ENCODE data around the gene TAS2R50. TPM values are rescaled to one million over a fixed set of nuclear protein-coding genes. Genes with fewer than 3 reads are reported as not detected.
"Not testable (repeated sequence)": the region's sequence is repeated elsewhere in the genome, so short reads cannot be mapped to it uniquely, and the experiment has no call there.

TAS2R50 gene, protein sequence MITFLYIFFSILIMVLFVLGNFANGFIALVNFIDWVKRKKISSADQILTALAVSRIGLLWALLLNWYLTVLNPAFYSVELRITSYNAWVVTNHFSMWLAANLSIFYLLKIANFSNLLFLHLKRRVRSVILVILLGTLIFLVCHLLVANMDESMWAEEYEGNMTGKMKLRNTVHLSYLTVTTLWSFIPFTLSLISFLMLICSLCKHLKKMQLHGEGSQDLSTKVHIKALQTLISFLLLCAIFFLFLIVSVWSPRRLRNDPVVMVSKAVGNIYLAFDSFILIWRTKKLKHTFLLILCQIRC
- 0.26 and 0.99 TPM in 2 replicates for total RNA-seq (2014; rRNA removed; shearing (Covaris generic))

GRCh38 chr12:10986812-10987211 is at the start of gene TAS2R50:
Gene TAS2R50, minus strand, starts transcription at chr12:10986912. Its CDS starts 52 bp downstream, at chr12:10986860.
- DNase-seq (ENCODE audit: low spot score) = no peak

GRCh38 chr12:11033959-11034358 is 47.2 kb upstream of the TAS2R50 start:
- DNase-seq (ENCODE audit: low spot score) = not testable (repeated sequence)

DNA sequence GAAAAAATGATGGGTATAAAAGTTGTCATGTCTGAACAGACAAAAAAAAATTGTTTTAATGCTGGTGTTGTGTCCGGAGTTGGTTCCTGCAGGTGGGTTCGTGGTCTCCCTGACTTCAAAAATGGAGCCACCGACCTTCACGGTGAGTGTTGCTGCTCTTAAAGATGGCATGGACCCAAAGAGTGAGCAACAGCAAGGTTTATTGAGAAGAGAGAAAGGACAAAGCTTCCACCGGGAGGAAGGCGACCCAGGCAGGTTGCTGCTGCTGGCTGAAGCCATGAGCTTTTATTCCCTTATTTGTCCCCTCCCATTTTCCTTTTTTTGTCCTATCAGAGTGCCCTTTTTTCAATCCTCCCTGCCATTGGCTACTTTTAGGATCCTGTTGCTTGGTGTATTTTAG is 44.6 kb upstream of the TAS2R50 start, which contains the start of gene TAS2R31:
Gene TAS2R31 (minus strand): TSS at position 101 of the 400 bp plus-strand sequence. CDS start 72 bp downstream, at position 29.
- no peak for DNase-seq (ENCODE audit: low spot score)

- peak; percentile 36 for DNase-seq (ENCODE audit: low spot score)
These were observed 39.4 kb upstream of the TAS2R50 start for GRCh38 chr12:11026118-11026517.

GRCh38 chr12:11023387-11023786 is 36.7 kb upstream of the TAS2R50 start:
- no peak for DNase-seq (ENCODE audit: low spot score)

DNA sequence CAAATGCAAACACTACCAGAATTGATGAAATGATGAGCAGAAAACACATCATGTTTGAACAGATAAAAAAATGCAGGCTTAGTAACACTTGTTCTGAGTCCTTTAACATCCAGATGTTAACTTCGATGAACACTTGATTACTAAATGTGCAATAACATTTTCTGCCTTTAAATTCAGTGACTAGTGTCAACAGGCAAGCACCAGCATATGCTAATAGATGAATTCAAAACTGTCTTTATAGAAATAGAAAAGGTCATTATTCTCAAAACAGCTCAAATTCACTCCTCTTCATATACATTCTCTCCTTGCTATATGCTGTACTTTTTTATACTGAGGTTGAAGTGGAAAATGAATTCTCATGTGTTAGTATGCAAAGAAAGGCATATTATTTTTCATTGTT is 35.8 kb upstream of the TAS2R50 start, which contains the start of gene TAS2R19:
Gene TAS2R19 (minus strand): TSS at position 101 of the 400 bp plus-strand sequence. CDS start 49 bp downstream, at position 52.
- no peak for DNase-seq (ENCODE audit: low spot score)

DNA sequence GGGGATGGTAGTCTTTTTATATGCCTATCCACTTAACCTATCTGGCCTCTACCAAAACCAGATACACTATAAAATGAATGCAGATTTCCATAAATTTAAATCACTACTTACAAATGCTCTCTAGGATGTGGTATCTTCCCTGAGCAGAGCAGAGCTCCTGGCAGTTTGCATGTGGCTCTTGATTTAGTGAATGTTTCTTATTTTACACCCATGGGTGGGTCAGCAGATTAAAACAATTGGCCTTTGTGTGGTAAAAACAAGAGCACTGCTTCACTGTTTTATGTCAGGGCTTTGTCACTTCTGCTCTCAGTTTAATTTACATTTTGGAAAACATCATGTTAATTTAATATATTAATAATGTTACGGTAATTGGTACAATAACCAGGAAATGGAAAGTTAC is 30.2 kb upstream of the TAS2R50 start:
- DNase-seq (ENCODE audit: low spot score) = peak; percentile 54

DNA sequence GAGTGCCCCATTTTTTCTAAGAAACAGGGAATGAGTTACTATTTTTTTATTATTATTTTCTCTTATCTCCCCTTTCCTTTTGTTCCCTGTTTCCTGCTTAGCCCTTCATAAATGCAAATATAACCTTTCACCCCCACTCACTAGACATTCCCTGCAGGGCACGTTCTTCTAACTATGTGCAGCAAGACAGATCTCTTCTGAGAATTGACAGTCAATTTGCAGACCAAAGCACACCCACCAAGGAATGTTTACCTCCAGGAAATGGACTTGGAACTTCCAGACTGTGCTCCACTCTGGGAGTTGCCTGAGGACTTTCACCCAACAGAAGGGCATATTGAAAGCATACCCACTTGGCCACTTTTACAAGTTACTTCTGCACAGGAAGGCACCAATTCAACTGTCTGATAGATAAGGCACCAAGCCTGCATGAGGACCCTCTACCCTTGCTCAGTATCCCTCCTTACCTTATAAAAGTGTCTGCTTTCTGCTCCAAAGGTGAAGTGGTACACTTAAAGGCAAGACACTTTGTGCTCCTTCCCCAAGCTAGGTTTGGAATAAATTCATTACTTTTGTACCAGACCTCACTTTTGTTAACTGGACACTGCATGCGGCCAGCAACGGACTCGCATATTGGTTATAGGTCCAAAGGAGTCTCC is 29.2 kb upstream of the TAS2R50 start:
- DNase-seq (ENCODE audit: low spot score) = peak; percentile 80

GRCh38 chr12:11014234-11014633 is 27.5 kb upstream of the TAS2R50 start:
- DNase-seq (ENCODE audit: low spot score) = no peak

GRCh38 chr12:11007608-11008007 is 20.9 kb upstream of the TAS2R50 start:
- DNase-seq (ENCODE audit: low spot score) = no peak

GRCh38 chr12:10998204-10998603 is 11.5 kb upstream of the TAS2R50 start, which contains the start of gene TAS2R20:
Gene TAS2R20, minus strand, starts transcription at chr12:10998304. Its CDS starts 429 bp downstream, at chr12:10997875.
- no peak for DNase-seq (ENCODE audit: low spot score)

GRCh38 chr12:10994307-10994706 is 7.6 kb upstream of the TAS2R50 start:
- DNase-seq (ENCODE audit: low spot score) = no peak

- DNase-seq (ENCODE audit: low spot score) = no peak
These were observed 2.4 kb upstream of the TAS2R50 start for GRCh38 chr12:10989107-10989506.

DNA sequence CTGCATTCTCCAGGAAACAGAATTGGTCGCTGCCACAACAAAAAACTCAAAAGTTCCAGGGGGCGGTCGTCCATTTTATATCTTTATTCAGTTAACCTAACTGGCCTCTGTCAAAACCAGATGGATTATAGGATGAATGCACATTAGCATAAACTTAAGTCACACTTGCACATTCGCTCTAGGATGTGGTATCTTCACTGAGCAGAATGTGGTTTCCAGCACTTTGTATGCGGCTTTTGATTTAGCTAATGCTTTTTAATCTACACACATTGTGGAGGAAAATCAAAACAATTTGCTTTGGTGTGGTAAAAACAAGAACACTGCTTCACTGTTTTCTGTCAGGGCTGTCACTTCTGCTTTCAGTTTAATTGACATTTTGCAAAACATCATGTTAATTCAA is 4.5 kb downstream of the TAS2R50 start:
- no peak for DNase-seq (ENCODE audit: low spot score)

GRCh38 chr12:10974965-10975364 is 11.7 kb downstream of the TAS2R50 start:
- DNase-seq (ENCODE audit: low spot score) = no peak

- no peak for DNase-seq (ENCODE audit: low spot score)
These were observed 17.8 kb downstream of the TAS2R50 start for GRCh38 chr12:10968765-10969456.

DNA sequence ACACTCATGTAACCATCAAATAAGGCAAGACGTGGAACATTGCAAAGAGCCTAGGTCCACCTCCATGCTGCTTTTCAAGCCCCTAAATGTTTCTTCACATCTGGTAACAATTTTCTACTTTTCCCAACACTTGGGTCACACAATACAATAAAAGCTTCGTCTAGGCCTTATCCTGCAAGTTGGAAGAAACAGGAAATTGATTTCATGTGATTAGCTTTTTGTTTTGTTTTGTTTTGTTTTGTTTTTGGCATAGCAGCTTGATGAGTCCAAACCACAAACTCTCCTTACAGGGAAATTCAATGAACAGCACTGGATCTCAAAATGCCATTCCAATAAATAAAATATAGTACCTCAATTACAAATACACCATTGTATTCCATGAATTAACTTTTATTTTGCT is 19.3 kb downstream of the TAS2R50 start:
- DNase-seq (ENCODE audit: low spot score) = no peak

GRCh38 chr12:10966314-10966713 is 20.4 kb downstream of the TAS2R50 start:
- DNase-seq (ENCODE audit: low spot score) = no peak

DNA sequence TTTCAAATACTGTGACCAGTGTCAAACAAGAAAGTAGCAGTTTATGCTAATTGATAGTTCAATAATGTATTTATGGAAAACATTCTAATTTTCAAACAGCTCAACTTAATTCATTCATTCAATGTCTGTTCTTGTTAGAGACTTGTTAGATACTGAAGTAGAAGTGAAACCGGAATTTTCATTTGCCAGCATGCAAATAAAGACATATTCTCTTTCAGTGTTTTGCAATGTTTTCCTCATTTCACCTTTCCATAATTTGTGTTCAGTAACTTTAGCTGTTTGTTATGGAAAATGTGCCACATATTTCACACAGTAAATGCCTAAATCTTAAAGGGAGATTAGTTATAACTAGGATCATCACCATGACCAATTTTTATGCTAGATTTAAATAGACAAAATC is 21.2 kb downstream of the TAS2R50 start:
- DNase-seq (ENCODE audit: low spot score) = no peak

- no peak for DNase-seq (ENCODE audit: low spot score)
These were observed 26.5 kb downstream of the TAS2R50 start for GRCh38 chr12:10960211-10960610.

GRCh38 chr12:10959804-10960203 is 26.9 kb downstream of the TAS2R50 start:
- DNase-seq (ENCODE audit: low spot score) = peak; percentile 21

DNA sequence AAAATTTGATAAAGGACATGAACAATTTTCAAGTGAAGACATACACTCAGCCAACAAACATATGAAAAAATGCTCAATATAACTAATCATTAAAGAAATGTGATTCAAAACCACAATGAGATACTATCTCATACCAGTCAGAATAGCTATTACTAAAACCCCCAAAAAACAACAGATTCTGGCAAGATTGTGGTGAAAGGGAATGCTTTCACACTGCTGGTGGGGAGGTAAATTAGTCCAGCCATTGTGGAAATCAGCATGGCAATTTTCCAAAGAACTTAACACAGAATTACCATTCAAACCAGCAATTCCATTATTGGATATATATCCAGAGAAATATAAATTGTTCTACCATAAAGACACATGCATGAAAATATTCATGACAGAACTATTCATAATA is 29.0 kb downstream of the TAS2R50 start:
- no peak for DNase-seq (ENCODE audit: low spot score)

All from HT-29 (cell line).